ENCODE measurements around the gene RNF144B. TPM values are rescaled to one million over a fixed set of nuclear protein-coding genes. Genes with fewer than 3 reads are reported as not detected.

RNF144B gene
- total RNA-seq, 1 experiment from 2014 or later = 2.3 TPM

GRCh38 chr6:18350712-18351111, 36.4 kb upstream of the RNF144B start:
- no CpG with 5 or more reads among the region's 3 CpGs for WGBS (ENCODE audit: extremely low coverage, insufficient read length, low lambda C conversion rate)

More at GRCh38 chr6:18350712-18351111, 36.4 kb upstream of the RNF144B start:
- H2BK120ac ChIP-seq (ENCODE audit: low read depth, low read length, poor library complexity, severe bottlenecking) = no peak overlapping the region
- no peaks in the 10 kb centered on the region for H4K20me1 ChIP-seq (ENCODE audit: control insufficient read depth, insufficient read depth, insufficient read length)
- no peak overlapping the region for H2BK15ac ChIP-seq (ENCODE audit: low read depth, low read length)
- no peak overlapping the region for H3K27ac ChIP-seq (ENCODE audit: insufficient read length, low read depth, low read length)
- H4K5ac ChIP-seq (ENCODE audit: insufficient read length, low read depth, low read length) = no peak overlapping the region
- H3K9ac ChIP-seq (ENCODE audit: extremely low read depth, insufficient read length, low read length) = no peak overlapping the region
- no peak overlapping the region for H2BK5ac ChIP-seq (ENCODE audit: insufficient read length, low read length)
- H3K23me2 ChIP-seq (ENCODE audit: insufficient read length, low read depth, low read length, poor library complexity, severe bottlenecking) = no peaks in the 10 kb centered on the region
- H3K4me1 ChIP-seq (ENCODE audit: insufficient read depth, low read length) = no peaks in the 10 kb centered on the region
- H3K56ac ChIP-seq (ENCODE audit: insufficient read length, low read depth, low read length) = no peak overlapping the region
- H3K79me1 ChIP-seq (ENCODE audit: insufficient read depth, low read depth, low read length, poor library complexity, severe bottlenecking) = no peaks in the 10 kb centered on the region
- Mint-ChIP-seq H3K27ac (no peak overlapping the region), H3K4me1 (no peaks in the 10 kb centered on the region), H3K9me3 (no peaks in the 10 kb centered on the region; a peak in 1 of 5 replicates), H3K4me3 (no peak overlapping the region), H3K27me3 (ENCODE audit: low read depth) (peaks cover 2% of the 10 kb centered on the region), H3K36me3 (ENCODE audit: insufficient read depth in 1 of 3, low read depth in 3 of 3) (no peaks in the 10 kb centered on the region)
- H3T11ph ChIP-seq (ENCODE audit: low read length) = no peak overlapping the region
- H4K8ac ChIP-seq (replicated peaks; ENCODE audit: insufficient read length, low read depth, low read length) = no peak overlapping the region
- H3K4ac ChIP-seq (ENCODE audit: low read depth, low read length) = no peak overlapping the region
- H3K4me2 ChIP-seq (ENCODE audit: insufficient read depth, insufficient read length, low read length) = no peak overlapping the region
- no peaks in the 10 kb centered on the region for H3K27me3 ChIP-seq (ENCODE audit: insufficient read depth, low read length)
- H3K79me2 ChIP-seq (ENCODE audit: insufficient read depth, low read length) = no peaks in the 10 kb centered on the region
- H3K9me3 ChIP-seq (ENCODE audit: control insufficient read depth, low read depth, low read length) = no peaks in the 10 kb centered on the region
- H3K18ac ChIP-seq (ENCODE audit: insufficient read length, low read depth, low read length) = no peak overlapping the region
- H3K14ac ChIP-seq (ENCODE audit: insufficient read depth, low read length) = no peak overlapping the region
- H2AFZ ChIP-seq (ENCODE audit: low read length) = no peak overlapping the region
- DNase-seq = no peak
- H3K23ac ChIP-seq (ENCODE audit: insufficient read length, low read depth, low read length) = no peak overlapping the region
- TF ChIP-seq, protein P1, sequence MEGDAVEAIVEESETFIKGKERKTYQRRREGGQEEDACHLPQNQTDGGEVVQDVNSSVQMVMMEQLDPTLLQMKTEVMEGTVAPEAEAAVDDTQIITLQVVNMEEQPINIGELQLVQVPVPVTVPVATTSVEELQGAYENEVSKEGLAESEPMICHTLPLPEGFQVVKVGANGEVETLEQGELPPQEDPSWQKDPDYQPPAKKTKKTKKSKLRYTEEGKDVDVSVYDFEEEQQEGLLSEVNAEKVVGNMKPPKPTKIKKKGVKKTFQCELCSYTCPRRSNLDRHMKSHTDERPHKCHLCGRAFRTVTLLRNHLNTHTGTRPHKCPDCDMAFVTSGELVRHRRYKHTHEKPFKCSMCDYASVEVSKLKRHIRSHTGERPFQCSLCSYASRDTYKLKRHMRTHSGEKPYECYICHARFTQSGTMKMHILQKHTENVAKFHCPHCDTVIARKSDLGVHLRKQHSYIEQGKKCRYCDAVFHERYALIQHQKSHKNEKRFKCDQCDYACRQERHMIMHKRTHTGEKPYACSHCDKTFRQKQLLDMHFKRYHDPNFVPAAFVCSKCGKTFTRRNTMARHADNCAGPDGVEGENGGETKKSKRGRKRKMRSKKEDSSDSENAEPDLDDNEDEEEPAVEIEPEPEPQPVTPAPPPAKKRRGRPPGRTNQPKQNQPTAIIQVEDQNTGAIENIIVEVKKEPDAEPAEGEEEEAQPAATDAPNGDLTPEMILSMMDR (conservative IDR thresholded peaks at IDR 0.05) = no peak
- H2AK5ac ChIP-seq (ENCODE audit: insufficient read length, low read length) = no peak overlapping the region
- no peak overlapping the region for H4K91ac ChIP-seq (ENCODE audit: insufficient read length, low read depth, low read length)
- H2BK12ac ChIP-seq (ENCODE audit: insufficient read length, low read depth, low read length) = no peak overlapping the region
- H2BK20ac ChIP-seq (ENCODE audit: low read depth, low read length, poor library complexity, severe bottlenecking) = no peak overlapping the region

Measured in H9 (cell line).